Chondrocyte (in vitro differentiated cells): Measurements from ENCODE around the gene HSP90B1. TPM values are rescaled to one million over a fixed set of nuclear protein-coding genes. Genes with fewer than 3 reads are reported as not detected.

Source experiments
- DNase-seq: peaks from one replicate; pipeline ENCODE4 v3.0.0; 2021; ENCODE audit warnings: mixed read lengths, low spot score
- H3K27ac Mint-ChIP-seq: one replicate; pipeline ENCODE4 v1.8.0; 2021; ENCODE audit warnings: mild to moderate bottlenecking, moderate library complexity, mixed read lengths; ENCODE audit not compliant: unreplicated experiment
- H3K27me3 Mint-ChIP-seq: 2 replicates; pipeline ENCODE4 v1.8.0; 2021; ENCODE audit warnings: low read depth, mixed read lengths
- H3K36me3 Mint-ChIP-seq: 2 replicates; pipeline ENCODE4 v1.8.0; 2021; ENCODE audit warnings: low read depth, mixed read lengths
- H3K4me1 Mint-ChIP-seq: 2 replicates; pipeline ENCODE4 v1.8.0; 2021; ENCODE audit warnings: low read depth, mild to moderate bottlenecking, mixed read lengths
- H3K4me3 Mint-ChIP-seq: one replicate; pipeline ENCODE4 v1.8.0; 2021; ENCODE audit warnings: mild to moderate bottlenecking, moderate library complexity, mixed read lengths; ENCODE audit not compliant: unreplicated experiment
- H3K9me3 Mint-ChIP-seq: 2 replicates; pipeline ENCODE4 v1.8.0; 2021; ENCODE audit warnings: low read depth, mixed read lengths
- CTCF ChIP-seq: fragments of 200-600 bp; sonication (generic); IDR thresholded peaks from 2 replicates; pipeline ENCODE4 v1.5.0; 2021; ENCODE audit warnings: antibody characterized with exemption, mild to moderate bottlenecking, moderate library complexity
- total RNA-seq: library from RNA; stranded (reverse); gene quantifications from 3 replicates; pipeline ENCODE4 v1.2.1, GENCODE V29; 2021

Gene HSP90B1
- total RNA-seq, 1 donor from 2014 or later: 754 TPM

- TF ChIP-seq CTCF: no peak
- H3K27ac Mint-ChIP-seq: no peak overlapping the region
- no peaks in the 10 kb centered on the region for H3K27me3 Mint-ChIP-seq
- no peak for DNase-seq
- no peak overlapping the region for H3K4me3 Mint-ChIP-seq
- H3K9me3 Mint-ChIP-seq: peaks cover 6% of the 10 kb centered on the region
- H3K36me3 Mint-ChIP-seq: peaks cover 3% of the 10 kb centered on the region
- peaks cover 40% of the 10 kb centered on the region for H3K4me1 Mint-ChIP-seq
Measured at GRCh38 chr12:103913100-103913499, 17.1 kb upstream of the HSP90B1 start.

GRCh38 chr12:103915306-103915705 is 14.9 kb upstream of the HSP90B1 start:
- Mint-ChIP-seq H3K36me3 (peaks cover 3% of the 10 kb centered on the region), H3K4me1 (peaks cover 18% of the 10 kb centered on the region), H3K27ac (no peak overlapping the region), H3K9me3 (peaks cover 4% of the 10 kb centered on the region), H3K4me3 (no peak overlapping the region), H3K27me3 (no peaks in the 10 kb centered on the region)
- DNase-seq: no peak
- TF ChIP-seq CTCF: no peak

- no peak overlapping the region for H3K27ac Mint-ChIP-seq
- H3K27me3 Mint-ChIP-seq: no peaks in the 10 kb centered on the region
- peaks cover 4% of the 10 kb centered on the region for H3K9me3 Mint-ChIP-seq
- H3K4me1 Mint-ChIP-seq: peaks cover 15% of the 10 kb centered on the region
- H3K36me3 Mint-ChIP-seq: peaks cover 3% of the 10 kb centered on the region
- no peak for DNase-seq
- H3K4me3 Mint-ChIP-seq: no peak overlapping the region
- no peak for TF ChIP-seq CTCF
Measured at GRCh38 chr12:103917873-103918272, 12.3 kb upstream of the HSP90B1 start.

GRCh38 chr12:103924761-103925641 is 5.2 kb upstream of the HSP90B1 start:
- Mint-ChIP-seq H3K27me3 (no peaks in the 10 kb centered on the region), H3K4me1 (peaks cover 15% of the 10 kb centered on the region), H3K27ac (no peak overlapping the region), H3K9me3 (no peaks in the 10 kb centered on the region), H3K36me3 (no peaks in the 10 kb centered on the region), H3K4me3 (no peak overlapping the region)
- DNase-seq: no peak
- TF ChIP-seq CTCF: no peak

- Mint-ChIP-seq H3K27me3 (no peaks in the 10 kb centered on the region), H3K4me1 (peaks cover 36% of the 10 kb centered on the region), H3K4me3 (peak overlapping the region; percentile 79), H3K27ac (peak overlapping the region; percentile 29), H3K9me3 (no peaks in the 10 kb centered on the region), H3K36me3 (no peaks in the 10 kb centered on the region)
- DNase-seq: no peak
- no peak for TF ChIP-seq CTCF
Measured at GRCh38 chr12:103928682-103929045, 1.5 kb upstream of the HSP90B1 start.
